GM19035 (cell line): ENCODE results near the gene SUN1.
"Not testable (repeated sequence)": the region's sequence is repeated elsewhere in the genome, so short reads cannot be mapped to it uniquely, and the experiment has no call there.

ENCODE experiments used
- ATAC-seq: cut with Tn5 transposase; IDR thresholded peaks from one replicate; pipeline ENCODE4 v1.9.1; 2021; ENCODE audit not compliant: unreplicated experiment

The SUN1 gene, protein sequence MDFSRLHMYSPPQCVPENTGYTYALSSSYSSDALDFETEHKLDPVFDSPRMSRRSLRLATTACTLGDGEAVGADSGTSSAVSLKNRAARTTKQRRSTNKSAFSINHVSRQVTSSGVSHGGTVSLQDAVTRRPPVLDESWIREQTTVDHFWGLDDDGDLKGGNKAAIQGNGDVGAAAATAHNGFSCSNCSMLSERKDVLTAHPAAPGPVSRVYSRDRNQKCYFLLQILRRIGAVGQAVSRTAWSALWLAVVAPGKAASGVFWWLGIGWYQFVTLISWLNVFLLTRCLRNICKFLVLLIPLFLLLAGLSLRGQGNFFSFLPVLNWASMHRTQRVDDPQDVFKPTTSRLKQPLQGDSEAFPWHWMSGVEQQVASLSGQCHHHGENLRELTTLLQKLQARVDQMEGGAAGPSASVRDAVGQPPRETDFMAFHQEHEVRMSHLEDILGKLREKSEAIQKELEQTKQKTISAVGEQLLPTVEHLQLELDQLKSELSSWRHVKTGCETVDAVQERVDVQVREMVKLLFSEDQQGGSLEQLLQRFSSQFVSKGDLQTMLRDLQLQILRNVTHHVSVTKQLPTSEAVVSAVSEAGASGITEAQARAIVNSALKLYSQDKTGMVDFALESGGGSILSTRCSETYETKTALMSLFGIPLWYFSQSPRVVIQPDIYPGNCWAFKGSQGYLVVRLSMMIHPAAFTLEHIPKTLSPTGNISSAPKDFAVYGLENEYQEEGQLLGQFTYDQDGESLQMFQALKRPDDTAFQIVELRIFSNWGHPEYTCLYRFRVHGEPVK

DNA sequence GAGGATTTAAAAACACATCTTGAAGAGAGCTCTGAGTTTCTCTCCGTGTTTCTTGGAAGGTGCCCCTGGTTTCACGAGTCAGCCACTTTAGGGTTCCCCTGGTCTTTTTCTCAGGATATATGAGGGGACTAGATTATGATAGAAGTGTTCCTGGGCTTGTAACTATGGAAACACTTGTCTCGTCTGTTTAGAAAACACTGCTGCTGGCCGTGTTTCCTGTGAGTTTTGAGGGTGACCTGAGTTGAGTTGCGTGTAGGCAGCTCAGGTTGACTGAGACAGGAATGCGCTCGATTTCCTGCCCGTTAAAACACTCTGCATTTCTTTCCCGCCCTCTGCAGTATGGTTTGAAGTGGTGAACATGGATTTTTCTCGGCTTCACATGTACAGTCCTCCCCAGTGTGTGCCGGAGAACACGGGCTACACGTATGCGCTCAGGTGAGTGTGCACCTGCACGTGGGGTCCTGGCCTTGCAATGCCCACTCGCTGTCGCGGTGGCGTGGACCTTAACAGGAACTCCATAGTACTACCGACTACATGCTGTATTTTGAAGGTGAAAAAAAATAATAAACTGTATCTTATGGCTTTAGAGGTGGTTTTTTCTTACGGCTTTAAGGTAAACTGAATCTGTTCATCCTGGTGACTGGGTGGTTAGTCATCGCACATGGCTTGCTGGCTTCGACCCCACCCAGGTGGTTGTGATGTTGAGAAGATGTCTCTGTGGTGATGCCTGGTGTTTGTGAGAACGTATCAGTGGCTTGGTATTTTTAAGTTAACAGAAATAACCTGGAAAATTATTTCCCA lies at the start of gene SUN1:
Gene SUN1 (plus strand): TSS at position 310 of the 801 bp plus-strand sequence. CDS start 49 bp downstream, at position 359.
- ATAC-seq = peak; percentile 42

GRCh38 chr7:782718-783449 lies 49.4 kb upstream of the SUN1 start:
- no peak for ATAC-seq

DNA sequence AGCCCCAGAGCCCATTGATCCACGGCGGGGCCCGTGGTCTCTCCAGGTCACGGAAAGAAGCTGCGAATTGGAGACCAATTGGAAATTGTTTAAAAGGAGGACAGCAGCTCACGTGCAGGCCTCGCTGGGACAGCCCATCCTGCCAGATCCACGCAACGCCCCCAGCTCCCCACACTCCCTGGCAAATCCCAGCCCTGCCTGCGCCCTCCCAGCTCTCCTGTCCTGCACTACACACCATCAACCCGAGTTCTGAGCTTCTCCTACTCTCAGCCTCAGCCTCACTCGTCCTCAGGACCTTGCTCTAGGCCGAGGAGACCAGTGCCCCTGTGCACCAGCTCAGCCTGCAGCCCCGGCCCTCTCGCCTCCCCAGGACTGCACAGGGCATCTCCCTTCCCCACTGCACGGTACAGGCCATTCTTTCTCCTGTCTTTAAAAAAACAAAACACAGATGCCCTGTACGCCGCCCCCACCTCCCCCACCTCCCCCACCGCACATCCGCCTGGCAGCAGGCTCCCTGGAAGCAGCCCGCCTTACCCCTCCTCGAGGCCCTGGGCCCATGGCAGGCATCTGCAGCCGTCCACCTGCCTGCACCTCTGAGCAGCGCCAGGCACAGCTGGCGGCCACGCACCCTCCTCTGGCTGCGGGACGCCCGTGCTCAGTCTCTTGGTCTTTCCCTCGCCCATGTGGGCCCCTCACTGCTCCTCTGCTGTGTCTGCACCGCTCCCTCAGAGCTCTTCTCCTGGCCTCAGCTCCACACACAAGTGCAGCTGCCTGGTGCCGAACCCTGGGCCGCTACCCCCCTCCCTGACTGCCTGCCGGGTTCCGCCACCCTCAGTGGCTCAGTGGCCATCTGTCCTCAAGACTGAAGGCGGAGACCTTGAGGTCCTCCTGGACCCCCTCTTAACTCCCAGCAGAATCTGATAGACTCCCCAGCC lies 48.5 kb upstream of the SUN1 start:
- no peak for ATAC-seq

GRCh38 chr7:784971-785370 lies 47.3 kb upstream of the SUN1 start:
- no peak for ATAC-seq

- ATAC-seq = no peak
Observed at GRCh38 chr7:785416-785815, 46.9 kb upstream of the SUN1 start.

DNA sequence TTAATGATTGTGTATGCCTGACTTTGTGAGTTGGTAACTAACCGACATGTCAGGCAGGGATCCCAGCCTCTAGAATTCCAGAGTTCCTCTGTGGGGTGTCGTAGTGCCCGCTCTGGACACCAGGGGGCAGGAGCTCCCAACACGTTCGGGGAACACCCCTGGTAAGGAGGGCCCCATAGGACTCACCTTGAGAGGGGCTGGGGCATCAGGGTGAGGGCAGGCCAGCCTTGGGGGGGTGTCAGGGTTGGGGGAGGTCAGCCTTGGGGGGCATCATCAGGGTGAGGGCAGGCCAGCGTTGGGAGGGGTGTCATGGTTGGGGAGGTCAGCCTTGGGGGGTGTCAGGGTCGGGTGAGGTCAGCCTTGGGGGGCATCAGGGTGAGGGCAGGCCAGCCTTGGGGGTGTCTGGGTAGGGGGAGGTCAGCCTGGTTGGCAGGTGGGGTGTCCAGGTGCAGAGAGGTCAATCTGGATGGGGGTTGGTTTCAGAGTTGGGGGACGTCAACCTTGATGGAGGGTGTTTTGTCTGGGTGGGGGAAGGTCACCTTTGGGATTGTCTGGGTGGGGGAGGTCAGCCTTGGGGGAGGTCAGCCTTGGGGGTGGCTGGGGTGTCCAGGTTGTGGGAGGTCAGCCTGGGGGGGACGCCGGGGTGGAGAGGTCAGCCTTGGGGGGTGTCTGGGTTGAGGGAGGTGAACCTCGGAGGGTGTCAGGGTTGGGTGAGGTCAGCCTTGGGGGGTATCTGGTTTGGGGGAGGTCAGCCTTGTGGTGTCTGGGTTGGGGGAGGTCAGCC lies 45.6 kb upstream of the SUN1 start:
- no peak for ATAC-seq

DNA sequence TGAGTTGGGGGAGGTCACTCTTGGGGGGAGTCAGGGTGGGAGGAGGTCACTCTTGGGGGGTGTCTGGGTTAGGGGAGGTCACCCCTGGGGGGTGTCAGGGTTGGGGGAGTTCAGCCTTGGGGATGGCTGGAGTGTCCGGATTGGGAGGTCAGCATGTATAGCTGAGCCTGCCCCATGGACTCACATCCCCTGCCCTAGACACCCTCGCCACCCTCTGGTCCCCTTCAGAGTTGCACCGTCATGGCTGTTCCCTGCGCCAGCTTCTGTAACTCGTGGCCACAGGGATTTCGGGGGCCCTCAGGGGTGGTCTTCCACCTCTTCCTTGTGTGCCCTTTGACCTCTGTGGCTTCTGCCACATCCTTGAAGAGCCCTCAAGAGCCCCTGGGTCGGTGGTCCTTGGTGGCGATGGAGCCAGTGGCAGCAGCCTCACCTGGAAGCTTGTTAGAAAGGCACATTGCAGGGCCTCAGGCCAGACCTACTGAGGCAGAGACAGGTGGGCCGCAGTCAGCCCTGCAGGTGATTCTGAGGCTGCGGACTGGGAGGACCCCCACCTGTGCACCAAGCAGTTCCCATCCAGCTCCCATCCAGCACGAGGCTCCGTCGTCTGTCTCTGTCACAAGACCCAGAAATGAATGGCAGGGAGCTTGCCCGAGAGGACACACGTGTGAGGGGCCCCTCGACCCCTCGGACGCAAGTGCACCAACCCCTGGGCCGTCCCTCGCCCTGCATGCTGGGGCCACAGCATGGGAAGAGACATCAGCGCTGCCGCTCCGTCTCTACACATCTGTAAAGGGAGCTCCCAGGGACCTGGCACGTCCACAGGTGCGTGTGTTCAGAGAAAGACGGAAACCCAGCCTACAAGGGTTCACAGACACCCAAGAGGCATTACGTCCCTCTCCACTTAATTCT lies 44.7 kb upstream of the SUN1 start:
- no peak for ATAC-seq

DNA sequence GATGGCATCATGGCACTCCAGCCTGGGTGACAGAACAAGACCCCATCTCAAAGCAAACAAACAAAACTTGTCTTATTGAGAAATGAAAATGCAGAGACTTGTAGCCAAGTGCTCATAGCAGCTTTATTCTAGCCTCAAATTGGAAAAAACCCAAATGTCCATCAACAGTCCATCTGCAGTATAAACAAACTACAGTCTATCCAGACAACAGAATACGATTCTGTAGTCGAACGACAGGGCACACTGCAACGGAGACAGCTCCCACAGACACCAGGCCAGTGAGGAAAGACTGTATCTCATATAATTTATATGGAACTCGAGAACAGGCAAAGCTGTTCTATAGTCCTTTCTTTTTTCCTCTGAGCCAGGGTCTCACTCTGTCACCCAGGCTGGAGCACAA lies 40.8 kb upstream of the SUN1 start:
- no peak for ATAC-seq

GRCh38 chr7:794207-794606 lies 38.1 kb upstream of the SUN1 start:
- no peak for ATAC-seq

DNA sequence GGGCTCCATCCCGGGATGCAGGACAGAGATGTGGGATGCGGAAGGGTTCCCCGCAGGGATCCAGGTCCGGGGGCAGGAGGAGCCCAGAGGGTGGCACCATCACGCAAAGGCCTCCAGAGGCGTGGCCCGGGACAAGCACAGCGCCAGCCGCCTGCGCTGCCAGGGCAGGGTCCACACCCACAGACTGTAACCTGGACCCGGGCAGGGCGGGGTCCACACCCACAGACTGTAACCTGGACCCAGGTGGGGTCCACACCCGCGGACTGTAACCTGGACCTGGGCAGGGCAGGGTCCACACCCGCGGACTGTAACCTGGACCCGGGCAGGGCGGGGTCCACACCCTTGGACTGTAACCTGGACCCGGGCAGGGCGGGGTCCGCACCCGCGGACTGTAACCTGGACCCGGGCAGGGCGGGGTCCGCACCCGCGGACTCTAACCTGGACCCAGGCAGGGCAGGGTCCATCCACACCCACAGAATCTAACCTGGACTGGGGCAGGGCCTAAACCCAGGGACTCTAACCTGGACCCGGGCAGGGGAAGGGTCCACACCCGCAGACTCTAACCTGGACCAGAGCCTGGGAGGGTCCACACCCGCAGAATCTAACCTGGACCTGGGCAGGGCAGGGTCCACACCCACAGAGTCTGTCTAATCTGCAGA lies 37.5 kb upstream of the SUN1 start:
- no peak for ATAC-seq

DNA sequence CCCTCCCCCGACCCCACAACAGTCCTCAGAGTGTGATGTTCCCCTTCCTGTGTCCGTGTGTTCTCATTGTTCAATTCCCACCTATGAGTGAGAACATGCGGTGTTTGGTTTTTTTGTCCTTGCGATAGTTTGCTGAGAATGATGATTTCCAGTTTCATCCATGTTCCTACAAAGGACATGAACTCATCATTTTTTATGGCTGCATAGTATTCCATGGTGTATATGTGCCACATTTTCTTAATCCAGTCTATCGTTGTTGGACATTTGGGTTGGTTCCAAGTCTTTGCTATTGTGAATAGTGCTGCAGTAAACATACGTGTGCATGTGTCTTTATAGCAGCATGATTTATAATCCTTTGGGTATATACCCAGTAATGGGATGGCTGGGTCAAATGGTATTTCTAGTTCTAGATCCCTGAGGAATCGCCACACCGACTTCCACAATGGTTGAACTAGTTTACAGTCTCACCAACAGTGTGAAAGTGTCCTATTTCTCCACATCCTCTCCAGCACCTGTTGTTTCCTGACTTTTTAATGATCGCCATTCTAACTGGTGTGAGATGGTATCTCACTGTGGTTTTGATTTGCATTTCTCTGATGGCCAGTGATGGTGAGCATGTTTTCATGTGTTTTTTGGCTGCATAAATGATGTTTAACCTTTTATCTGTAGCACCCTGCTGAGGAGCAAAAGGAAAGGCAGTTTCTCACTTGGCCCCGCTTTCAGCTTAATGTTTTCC lies 35.7 kb upstream of the SUN1 start:
- ATAC-seq = not testable (repeated sequence)

DNA sequence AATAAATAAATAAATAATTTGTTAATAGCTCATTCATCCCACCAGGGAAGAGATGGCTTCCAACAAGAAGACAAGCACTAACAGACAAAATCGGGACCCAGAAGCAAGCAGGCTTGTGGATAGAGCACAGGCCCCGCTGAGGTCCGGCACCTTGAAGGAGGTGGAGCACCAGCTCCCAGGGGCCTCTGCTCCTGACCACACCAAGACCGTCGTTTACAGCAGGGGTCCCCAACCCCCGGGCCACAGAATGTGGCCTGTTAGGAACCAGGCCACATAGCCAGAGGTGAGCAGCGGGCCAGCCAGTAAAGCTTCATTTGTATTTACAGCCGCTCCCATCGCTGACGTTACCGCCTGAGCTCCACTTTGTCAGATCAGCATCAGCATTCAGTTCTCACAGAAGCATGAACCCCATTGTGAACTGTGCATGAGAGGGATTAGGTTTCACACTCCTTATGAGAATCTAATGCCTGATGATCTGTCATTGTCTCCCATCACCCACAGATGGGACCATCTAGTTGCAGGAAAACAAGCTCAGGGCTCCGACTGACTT lies 33.3 kb upstream of the SUN1 start:
- no peak for ATAC-seq

DNA sequence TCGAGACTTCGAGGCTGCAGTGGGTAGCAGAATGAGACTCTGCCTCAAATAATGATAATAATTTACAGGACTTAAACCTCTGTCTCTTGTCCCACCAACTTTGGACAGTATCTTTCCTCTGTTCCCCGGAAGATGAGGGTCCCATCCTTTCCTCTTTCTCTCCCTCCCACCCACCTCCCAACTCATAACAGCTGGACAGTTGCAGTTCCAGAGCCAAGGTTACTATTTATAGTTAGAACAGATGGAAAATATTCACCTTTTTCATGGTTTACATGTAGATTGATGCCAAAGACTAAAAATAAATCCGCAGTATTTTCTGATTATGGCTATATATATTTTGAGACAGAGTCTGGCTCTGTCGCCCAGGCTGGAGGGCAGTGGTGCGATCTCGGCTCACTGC lies 31.6 kb upstream of the SUN1 start:
- ATAC-seq = no peak

- ATAC-seq = not testable (repeated sequence)
Observed at GRCh38 chr7:801351-801750, 30.9 kb upstream of the SUN1 start.

DNA sequence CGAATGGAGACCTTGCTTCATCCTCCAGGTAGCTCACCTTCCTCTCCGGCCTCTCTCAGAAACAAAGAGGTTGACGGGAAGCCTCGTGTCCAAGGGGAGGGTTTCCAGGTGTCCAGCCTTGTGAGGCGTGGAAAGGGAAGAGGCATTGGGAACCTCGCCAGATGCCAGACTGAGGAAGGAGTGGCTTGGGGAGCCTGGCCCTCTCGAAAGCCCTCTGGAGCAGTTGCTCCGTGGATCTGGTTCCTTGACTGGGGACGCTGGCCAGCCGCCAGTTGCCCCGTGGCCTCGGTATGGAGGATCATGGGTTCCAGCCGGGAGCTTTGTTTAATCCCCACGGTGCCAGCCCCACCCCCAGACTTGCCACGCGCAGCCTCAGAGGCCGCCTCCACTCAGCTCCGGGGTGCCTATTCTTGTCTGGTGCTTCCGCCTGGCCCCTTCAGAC lies 30.3 kb upstream of the SUN1 start:
- no peak for ATAC-seq

GRCh38 chr7:802500-803242 lies 29.6 kb upstream of the SUN1 start:
- no peak for ATAC-seq
